Ishikawa (cell line): ENCODE results near the gene GLT6D1.

Experiments
- CEBPB ChIP-seq: IDR thresholded peaks from 2 replicates; pipeline ENCODE4 v1.6.1; 2012
- CREB1 ChIP-seq: IDR thresholded peaks from 2 replicates; pipeline ENCODE4 v1.6.1; 2012; ENCODE audit warnings: low read depth
- EGR1 ChIP-seq: IDR thresholded peaks from 2 replicates; pipeline ENCODE4 v1.6.1; 2012
- EP300 ChIP-seq: IDR thresholded peaks from 2 replicates; pipeline ENCODE4 v1.6.1; 2012; ENCODE audit warnings: borderline replicate concordance
- FOXM1 ChIP-seq: IDR thresholded peaks from 2 replicates; pipeline ENCODE4 v1.6.1; 2012; ENCODE audit warnings: low read depth, borderline replicate concordance
- NFIC ChIP-seq: IDR thresholded peaks from 2 replicates; pipeline ENCODE4 v1.6.1; 2012
- RAD21 ChIP-seq: IDR thresholded peaks from 2 replicates; pipeline ENCODE4 v1.6.1; 2012; ENCODE audit warnings: low read depth
- REST ChIP-seq: IDR thresholded peaks from 2 replicates; pipeline ENCODE4 v1.6.1; 2012; ENCODE audit warnings: low read depth, mild to moderate bottlenecking
- TAF1 ChIP-seq: IDR thresholded peaks from 2 replicates; pipeline ENCODE4 v1.6.1; 2012; ENCODE audit warnings: low read depth, mild to moderate bottlenecking
- TCF12 ChIP-seq: IDR thresholded peaks from 2 replicates; pipeline ENCODE4 v1.6.1; 2012; ENCODE audit warnings: low read depth
- TEAD4 ChIP-seq: IDR thresholded peaks from 2 replicates; pipeline ENCODE4 v1.6.1; 2012
- YY1 ChIP-seq: IDR thresholded peaks from 2 replicates; pipeline ENCODE4 v1.6.1; 2012; ENCODE audit warnings: low read depth
- ZBTB7A ChIP-seq: IDR thresholded peaks from 2 replicates; pipeline ENCODE4 v1.6.1; 2012; ENCODE audit warnings: low read depth
- TF ChIP-seq, protein P1 (sequence below): IDR thresholded peaks from 2 replicates; pipeline ENCODE4 v1.6.1; 2012
- TF ChIP-seq, protein P2 (sequence below): IDR thresholded peaks from 2 replicates; pipeline ENCODE4 v1.6.1; 2012

Gene GLT6D1

GRCh38 chr9:135608999-135609317 lies 30.4 kb downstream of the GLT6D1 start:
- TF ChIP-seq TEAD4 (no peak), CREB1 (no peak), EGR1 (no peak), REST (no peak), YY1 (no peak), CEBPB (no peak), NFIC (no peak), TAF1 (no peak), TCF12 (no peak), FOXM1 (no peak)
- TF ChIP-seq, protein P1, sequence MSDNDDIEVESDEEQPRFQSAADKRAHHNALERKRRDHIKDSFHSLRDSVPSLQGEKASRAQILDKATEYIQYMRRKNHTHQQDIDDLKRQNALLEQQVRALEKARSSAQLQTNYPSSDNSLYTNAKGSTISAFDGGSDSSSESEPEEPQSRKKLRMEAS, result no peak

DNA sequence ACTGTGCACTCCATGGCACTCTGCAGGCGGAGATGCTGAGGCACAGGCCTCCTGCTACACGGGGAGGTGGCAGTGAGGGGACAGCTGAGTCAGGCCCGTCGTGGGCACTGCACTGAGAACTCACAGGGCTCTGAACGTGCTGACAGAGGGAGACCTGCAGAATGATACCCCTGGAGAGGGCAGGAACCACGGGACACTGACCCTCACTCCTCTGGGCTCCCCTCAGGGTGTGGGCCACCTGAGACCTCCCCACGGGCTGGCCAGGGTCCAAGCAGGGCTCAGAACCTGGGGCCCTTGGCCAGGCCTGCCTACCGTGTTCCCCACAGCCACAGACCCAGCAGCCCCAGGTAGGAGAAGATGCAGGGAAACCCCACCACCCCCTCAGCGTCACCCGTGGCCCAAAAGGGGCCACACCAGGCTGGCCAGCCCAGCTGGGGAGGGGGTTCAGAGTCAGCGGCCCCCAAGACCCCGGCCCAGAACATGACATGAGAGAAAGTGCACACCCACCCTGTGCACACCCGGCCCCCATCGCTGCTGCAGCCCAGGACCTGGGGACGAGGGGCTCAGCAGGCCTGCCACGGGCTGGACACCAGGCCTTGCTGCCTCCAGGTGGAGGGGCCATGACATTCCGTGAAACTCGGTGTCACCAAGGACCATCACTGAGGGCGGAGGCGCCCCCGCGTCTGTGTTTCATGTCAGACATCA lies 30.9 kb downstream of the GLT6D1 start:
- TF ChIP-seq CEBPB (no peak), EP300 (no peak), ZBTB7A (no peak), EGR1 (no peak), TAF1 (no peak), RAD21 (no peak), TCF12 (no peak)

GRCh38 chr9:135607401-135608293 lies 31.7 kb downstream of the GLT6D1 start:
- TF ChIP-seq CEBPB, result no peak
- no peak for TF ChIP-seq CREB1
- no peak for TF ChIP-seq RAD21
- no peak for TF ChIP-seq NFIC
- TF ChIP-seq TEAD4, result no peak
- TF ChIP-seq, protein P2, sequence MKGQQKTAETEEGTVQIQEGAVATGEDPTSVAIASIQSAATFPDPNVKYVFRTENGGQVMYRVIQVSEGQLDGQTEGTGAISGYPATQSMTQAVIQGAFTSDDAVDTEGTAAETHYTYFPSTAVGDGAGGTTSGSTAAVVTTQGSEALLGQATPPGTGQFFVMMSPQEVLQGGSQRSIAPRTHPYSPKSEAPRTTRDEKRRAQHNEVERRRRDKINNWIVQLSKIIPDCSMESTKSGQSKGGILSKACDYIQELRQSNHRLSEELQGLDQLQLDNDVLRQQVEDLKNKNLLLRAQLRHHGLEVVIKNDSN, result no peak
- TF ChIP-seq YY1, result no peak
- TF ChIP-seq, protein P1, result no peak
- TF ChIP-seq REST, result no peak
- TF ChIP-seq FOXM1, result no peak
- TF ChIP-seq EGR1, result no peak
- no peak for TF ChIP-seq TCF12

DNA sequence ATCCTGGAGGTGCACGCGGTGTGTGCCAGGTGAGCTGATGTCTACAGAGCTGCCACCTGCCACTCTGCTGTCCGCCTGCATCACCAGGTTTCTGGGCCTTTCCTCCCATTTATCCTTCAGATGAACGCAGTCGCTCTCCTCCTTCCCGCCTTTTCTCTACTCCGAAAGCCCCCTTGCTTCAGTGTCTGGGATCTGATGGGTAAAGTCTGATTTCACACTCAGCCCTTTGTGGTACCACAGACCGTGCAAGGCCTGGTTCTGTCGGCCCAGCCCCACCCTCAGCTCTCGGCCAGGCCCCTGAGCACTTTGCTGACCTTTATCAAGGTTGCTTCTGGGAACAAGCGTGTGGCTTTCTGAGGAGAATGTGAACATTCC lies 32.5 kb downstream of the GLT6D1 start:
- TF ChIP-seq FOXM1 (no peak), RAD21 (no peak), YY1 (no peak), TAF1 (no peak), TCF12 (no peak), NFIC (no peak), REST (no peak), ZBTB7A (no peak), CEBPB (no peak), EGR1 (no peak), CREB1 (no peak), TEAD4 (no peak), EP300 (no peak)
- TF ChIP-seq, protein P2, result no peak
- TF ChIP-seq, protein P1, result no peak
